Keratinocyte (primary cell): ENCODE measurements around the gene RGS3. TPM values are rescaled to one million over a fixed set of nuclear protein-coding genes. Genes with fewer than 3 reads are reported as not detected.

ENCODE experiments used
- DNase-seq: peaks from one replicate; pipeline ENCODE4 v3.0.0-alpha.2; 2011; ENCODE audit warnings: low read depth, missing footprints, low spot score
- FAIRE-seq: peaks from 2 replicates; lab custom pipeline; 2011; peaks lifted over from hg19 to GRCh38; lab: Jason Lieb, UNC
- H2AFZ ChIP-seq: 2 replicates; pipeline ENCODE4 v1.6.0; 2012; ENCODE audit warnings: low read length, control low read depth, inconsistent platforms; ENCODE audit not compliant: control insufficient read depth
- H3K27ac ChIP-seq: 2 replicates; pipeline ENCODE4 v1.5.1; 2011; ENCODE audit warnings: low read length; ENCODE audit not compliant: control insufficient read depth, insufficient read depth
- H3K27me3 ChIP-seq: 3 replicates; pipeline ENCODE4 v1.6.0; 2011; ENCODE audit warnings: low read length; ENCODE audit not compliant: control insufficient read depth, insufficient read depth; ENCODE audit errors: extremely low read depth
- H3K36me3 ChIP-seq, 2 experiments: 2 replicates in 1 of 2; 3 replicates in 1 of 2; pipeline ENCODE4 v1.5.1; 2011; ENCODE audit warnings: low read length in 2 of 2, mild to moderate bottlenecking in 1 of 2; ENCODE audit not compliant: control insufficient read depth in 2 of 2, insufficient read depth in 2 of 2; ENCODE audit errors: extremely low read depth in 1 of 2
- H3K4me1 ChIP-seq: 3 replicates; pipeline ENCODE4 v1.5.1; 2011; ENCODE audit warnings: low read length; ENCODE audit not compliant: control insufficient read depth, insufficient read depth; ENCODE audit errors: extremely low read depth
- H3K4me2 ChIP-seq: 3 replicates; pipeline ENCODE4 v1.6.0; 2011; ENCODE audit warnings: low read depth, low read length; ENCODE audit not compliant: control insufficient read depth, insufficient read depth; ENCODE audit errors: extremely low read depth
- H3K4me3 ChIP-seq, 3 experiments: fragments of 200-600 bp in 1 of 3; sonication (generic) in 1 of 3; 2 replicates in 2 of 3; 3 replicates in 1 of 3; pipeline ENCODE4 v1.5.1; 2011 to 2016; ENCODE audit warnings: low read length in 3 of 3, mild to moderate bottlenecking in 3 of 3, control low read depth in 2 of 3, inconsistent platforms in 1 of 3, low read depth in 1 of 3, mixed read lengths in 1 of 3, mixed run types in 1 of 3, moderate library complexity in 1 of 3; ENCODE audit not compliant: control insufficient read depth in 2 of 3, insufficient read depth in 2 of 3; ENCODE audit errors: extremely low read depth in 1 of 3
- H3K79me2 ChIP-seq: 2 replicates; pipeline ENCODE4 v1.6.0; 2012; ENCODE audit warnings: low read length; ENCODE audit not compliant: control insufficient read depth, insufficient read depth
- H3K9ac ChIP-seq: 3 replicates; pipeline ENCODE4 v1.6.0; 2011; ENCODE audit warnings: low read length; ENCODE audit not compliant: control insufficient read depth, insufficient read depth; ENCODE audit errors: extremely low read depth
- H3K9me1 ChIP-seq: 3 replicates; pipeline ENCODE4 v1.6.0; 2011; ENCODE audit warnings: low read length; ENCODE audit not compliant: control insufficient read depth, insufficient read depth; ENCODE audit errors: extremely low read depth
- H3K9me3 ChIP-seq: 2 replicates; pipeline ENCODE4 v1.5.1; 2012; ENCODE audit warnings: low read depth, low read length; ENCODE audit not compliant: control insufficient read depth
- H4K20me1 ChIP-seq: 3 replicates; pipeline ENCODE4 v1.6.0; 2011; ENCODE audit warnings: low read length; ENCODE audit not compliant: control insufficient read depth, insufficient read depth; ENCODE audit errors: extremely low read depth
- EZH2 ChIP-seq: IDR thresholded peaks from one replicate; pipeline ENCODE4 v1.6.1; 2012; ENCODE audit warnings: inconsistent platforms, mild to moderate bottlenecking, low read length, moderate library complexity
- dilution Hi-C: fragments of 300-500 bp; cut with MboI; formaldehyde crosslinking; loops from one replicate; pipeline ENCODE4 v1.7.0; 2020; ENCODE audit warnings: low sequenced_read_pairs; ENCODE audit not compliant: extremely low pct_ligation_motif_present
- polyA plus RNA-seq, 5 experiments: library from polyadenylated mRNA; depleted of rRNA in 3 of 5; stranded (reverse) in 3 of 5; stranded (forward) in 1 of 5; unstranded in 1 of 5; fragments of >200 nt; gene quantifications; 1 replicate in 1 of 5; 2 replicates in 3 of 5; 3 replicates in 1 of 5; pipeline versions ENCODE4 v1.2.1 to v1.2.3, GENCODE V29; 2011 to 2012; ENCODE audit warnings: missing spikeins in 2 of 5, low read depth in 1 of 5, low replicate concordance in 1 of 5
- TF ChIP-seq, protein P1 (sequence below), 3 experiments: IDR thresholded peaks in 1 of 3; conservative IDR thresholded peaks in 1 of 3; optimal IDR thresholded peaks in 1 of 3; 2 replicates in 2 of 3; 3 replicates in 1 of 3; pipeline versions ENCODE3 to v1.5.1; 2011; ENCODE audit warnings: low read length in 3 of 3, mild to moderate bottlenecking in 3 of 3, moderate library complexity in 2 of 3, control low read depth in 1 of 3, inconsistent platforms in 1 of 3; ENCODE audit not compliant: insufficient read depth in 2 of 3; ENCODE audit errors: extremely low read depth in 1 of 3

RGS3 gene
- polyA plus RNA-seq, 1 donor (not counting 4 experiments of a cell fraction or from before 2014, with no cell fraction given): 19.6 TPM

DNA sequence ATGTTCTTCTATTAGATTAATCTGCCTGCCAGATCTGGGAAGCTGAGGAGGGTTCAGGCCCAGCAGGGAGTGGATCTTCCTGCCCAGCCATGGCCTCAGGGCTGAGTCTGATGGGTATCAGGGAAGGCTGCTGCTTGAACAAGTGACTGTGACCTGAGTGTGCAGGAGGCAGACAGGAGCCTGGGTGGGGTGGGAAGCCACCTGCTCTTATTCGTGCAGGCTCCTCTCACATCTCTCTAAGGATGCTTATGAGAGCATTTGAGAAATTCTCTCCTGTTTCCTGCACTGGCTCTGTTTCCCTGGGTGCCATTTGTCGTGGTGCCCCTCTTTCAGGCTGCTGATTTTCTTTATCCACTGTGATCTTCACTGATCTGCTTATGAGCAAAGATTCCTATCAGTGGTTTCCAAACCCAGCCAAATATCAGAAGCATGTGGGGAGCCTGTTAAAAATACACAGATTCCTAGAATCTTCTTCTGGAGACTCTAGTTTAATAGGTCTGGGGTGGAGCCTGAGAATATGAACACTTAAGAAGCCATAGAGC, 2.1 kb downstream of the RGS3 start:
- no peak overlapping the region for H3K9ac ChIP-seq
- H4K20me1 ChIP-seq: no peaks in the 10 kb centered on the region
- no peak overlapping the region for H3K4me2 ChIP-seq
- no peaks in the 10 kb centered on the region for H3K4me1 ChIP-seq
- peaks cover 27% of the 10 kb centered on the region for H3K27me3 ChIP-seq
- DNase-seq (no peak), FAIRE-seq (no peak)
- H3K27ac ChIP-seq: no peak overlapping the region
- TF ChIP-seq, protein P1, sequence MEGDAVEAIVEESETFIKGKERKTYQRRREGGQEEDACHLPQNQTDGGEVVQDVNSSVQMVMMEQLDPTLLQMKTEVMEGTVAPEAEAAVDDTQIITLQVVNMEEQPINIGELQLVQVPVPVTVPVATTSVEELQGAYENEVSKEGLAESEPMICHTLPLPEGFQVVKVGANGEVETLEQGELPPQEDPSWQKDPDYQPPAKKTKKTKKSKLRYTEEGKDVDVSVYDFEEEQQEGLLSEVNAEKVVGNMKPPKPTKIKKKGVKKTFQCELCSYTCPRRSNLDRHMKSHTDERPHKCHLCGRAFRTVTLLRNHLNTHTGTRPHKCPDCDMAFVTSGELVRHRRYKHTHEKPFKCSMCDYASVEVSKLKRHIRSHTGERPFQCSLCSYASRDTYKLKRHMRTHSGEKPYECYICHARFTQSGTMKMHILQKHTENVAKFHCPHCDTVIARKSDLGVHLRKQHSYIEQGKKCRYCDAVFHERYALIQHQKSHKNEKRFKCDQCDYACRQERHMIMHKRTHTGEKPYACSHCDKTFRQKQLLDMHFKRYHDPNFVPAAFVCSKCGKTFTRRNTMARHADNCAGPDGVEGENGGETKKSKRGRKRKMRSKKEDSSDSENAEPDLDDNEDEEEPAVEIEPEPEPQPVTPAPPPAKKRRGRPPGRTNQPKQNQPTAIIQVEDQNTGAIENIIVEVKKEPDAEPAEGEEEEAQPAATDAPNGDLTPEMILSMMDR (optimal IDR thresholded peaks at IDR 0.05 in 1 of 3, IDR thresholded peaks at IDR 0.05 in 1 of 3, conservative IDR thresholded peaks at IDR 0.05 in 1 of 3; ENCODE audit: extremely low read depth in 1 of 3, insufficient read depth in 2 of 3, low read length in 3 of 3): no peak
- TF ChIP-seq EZH2: no peak
- no peaks in the 10 kb centered on the region for H3K36me3 ChIP-seq
- dilution Hi-C loops: no loop called here
- H3K9me1 ChIP-seq: no peaks in the 10 kb centered on the region
- H3K9me3 ChIP-seq: no peaks in the 10 kb centered on the region
- H2AFZ ChIP-seq: no peak overlapping the region
- H3K4me3 ChIP-seq: no peak overlapping the region
- no peaks in the 10 kb centered on the region for H3K79me2 ChIP-seq

DNA sequence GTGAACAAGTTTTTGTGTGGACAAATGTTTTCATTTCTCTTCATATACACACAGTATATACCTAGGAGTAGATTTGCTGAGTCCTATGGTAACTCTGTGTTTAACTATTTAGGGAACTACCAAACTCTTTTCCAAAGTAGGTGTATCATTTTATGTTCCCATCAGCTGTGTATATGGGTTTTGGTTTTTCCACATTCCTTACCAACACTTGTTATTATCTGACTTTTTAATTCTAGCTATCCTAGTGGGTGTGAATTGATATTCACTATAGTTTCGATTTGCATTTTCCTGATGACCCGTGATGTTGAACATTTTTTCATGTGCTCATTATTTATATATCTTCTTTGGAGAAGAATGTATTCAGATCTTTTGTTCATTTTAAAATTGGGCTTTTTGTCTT, 3.7 kb downstream of the RGS3 start:
- no peaks in the 10 kb centered on the region for H3K9me3 ChIP-seq
- H3K27me3 ChIP-seq: peaks cover 27% of the 10 kb centered on the region
- H3K36me3 ChIP-seq: no peaks in the 10 kb centered on the region
- no peaks in the 10 kb centered on the region for H3K79me2 ChIP-seq
- H4K20me1 ChIP-seq: no peaks in the 10 kb centered on the region
- no peak overlapping the region for H2AFZ ChIP-seq
- H3K4me3 ChIP-seq: no peak overlapping the region
- no peak overlapping the region for H3K4me2 ChIP-seq
- no peak for DNase-seq
- H3K4me1 ChIP-seq: no peaks in the 10 kb centered on the region
- no peaks in the 10 kb centered on the region for H3K9me1 ChIP-seq
- no peak for FAIRE-seq
- H3K27ac ChIP-seq: no peak overlapping the region
- no peak for TF ChIP-seq EZH2
- TF ChIP-seq, protein P1 (optimal IDR thresholded peaks at IDR 0.05 in 1 of 3, IDR thresholded peaks at IDR 0.05 in 1 of 3, conservative IDR thresholded peaks at IDR 0.05 in 1 of 3; ENCODE audit: extremely low read depth in 1 of 3, insufficient read depth in 2 of 3, low read length in 3 of 3): no peak
- dilution Hi-C loops: no loop called here
- no peak overlapping the region for H3K9ac ChIP-seq
